HG03354 (cell line): Measurements from ENCODE around the gene GAK.

Source experiments
- ATAC-seq: cut with Tn5 transposase; IDR thresholded peaks from one replicate; pipeline ENCODE4 v1.9.1; 2021; ENCODE audit warnings: mild to moderate bottlenecking; ENCODE audit not compliant: unreplicated experiment, poor library complexity, severe bottlenecking

The GAK gene

GRCh38 chr4:965048-965765 lies 33.1 kb upstream of the GAK start:
- no peak for ATAC-seq

- no peak for ATAC-seq
Observed at GRCh38 chr4:964346-965025, 32.4 kb upstream of the GAK start.

- no peak for ATAC-seq
Observed at GRCh38 chr4:963276-964225, 31.4 kb upstream of the GAK start.

GRCh38 chr4:962231-963208 lies 30.4 kb upstream of the GAK start:
- no peak for ATAC-seq

- ATAC-seq = no peak
Observed at GRCh38 chr4:961351-962230, 29.5 kb upstream of the GAK start.

- no peak for ATAC-seq
Observed at GRCh38 chr4:960636-961350, 28.7 kb upstream of the GAK start.

- no peak for ATAC-seq
Observed at GRCh38 chr4:960140-960635, 28.1 kb upstream of the GAK start.

- no peak for ATAC-seq
Observed at GRCh38 chr4:959338-960139, 27.4 kb upstream of the GAK start.

- ATAC-seq = no peak
Observed at GRCh38 chr4:958696-959337, 26.7 kb upstream of the GAK start.

GRCh38 chr4:958314-958665 lies 26.2 kb upstream of the GAK start:
- no peak for ATAC-seq

- no peak for ATAC-seq
Observed at GRCh38 chr4:957581-958313, 25.6 kb upstream of the GAK start.

GRCh38 chr4:957231-957580 lies 25.1 kb upstream of the GAK start:
- no peak for ATAC-seq

GRCh38 chr4:956531-957230 lies 24.6 kb upstream of the GAK start:
- ATAC-seq = no peak

- no peak for ATAC-seq
Observed at GRCh38 chr4:955931-956381, 23.8 kb upstream of the GAK start.

GRCh38 chr4:955161-955921 lies 23.2 kb upstream of the GAK start:
- ATAC-seq = no peak
